ENCODE data around the gene STAG2.

DNA sequence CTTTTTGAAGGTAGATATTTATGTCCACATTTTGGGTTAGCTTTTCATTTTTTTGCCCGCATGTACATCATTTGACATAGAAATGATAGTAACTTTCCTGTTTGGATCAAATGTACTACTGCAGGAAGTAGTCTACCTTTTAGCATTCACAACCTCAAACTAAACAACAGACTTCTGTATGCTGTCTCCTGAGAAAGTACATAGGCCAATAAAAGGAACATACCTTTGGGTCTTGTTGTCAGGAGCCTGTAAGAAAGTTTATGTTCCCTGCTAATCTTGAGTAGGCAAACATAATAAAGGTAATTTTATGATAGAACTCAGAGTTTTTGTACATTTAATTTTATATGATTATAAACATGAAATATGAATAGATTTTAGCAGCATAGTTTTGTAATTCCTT, 54.2 kb downstream of the STAG2 start:
- no peak for TF ChIP-seq POLR2A (IDR thresholded peaks at IDR 0.05)
- TF ChIP-seq, protein P1, sequence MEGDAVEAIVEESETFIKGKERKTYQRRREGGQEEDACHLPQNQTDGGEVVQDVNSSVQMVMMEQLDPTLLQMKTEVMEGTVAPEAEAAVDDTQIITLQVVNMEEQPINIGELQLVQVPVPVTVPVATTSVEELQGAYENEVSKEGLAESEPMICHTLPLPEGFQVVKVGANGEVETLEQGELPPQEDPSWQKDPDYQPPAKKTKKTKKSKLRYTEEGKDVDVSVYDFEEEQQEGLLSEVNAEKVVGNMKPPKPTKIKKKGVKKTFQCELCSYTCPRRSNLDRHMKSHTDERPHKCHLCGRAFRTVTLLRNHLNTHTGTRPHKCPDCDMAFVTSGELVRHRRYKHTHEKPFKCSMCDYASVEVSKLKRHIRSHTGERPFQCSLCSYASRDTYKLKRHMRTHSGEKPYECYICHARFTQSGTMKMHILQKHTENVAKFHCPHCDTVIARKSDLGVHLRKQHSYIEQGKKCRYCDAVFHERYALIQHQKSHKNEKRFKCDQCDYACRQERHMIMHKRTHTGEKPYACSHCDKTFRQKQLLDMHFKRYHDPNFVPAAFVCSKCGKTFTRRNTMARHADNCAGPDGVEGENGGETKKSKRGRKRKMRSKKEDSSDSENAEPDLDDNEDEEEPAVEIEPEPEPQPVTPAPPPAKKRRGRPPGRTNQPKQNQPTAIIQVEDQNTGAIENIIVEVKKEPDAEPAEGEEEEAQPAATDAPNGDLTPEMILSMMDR (IDR thresholded peaks at IDR 0.05) = no peak
